SK-N-MC (cell line): ENCODE data around the gene EBNA1BP2.

Source experiments
- EZH2 ChIP-seq: fragments of 200-600 bp; sonication (generic); IDR thresholded peaks from one replicate; pipeline ENCODE4 v1.6.1; 2017; ENCODE audit warnings: antibody characterized with exemption
- POLR2AphosphoS5 ChIP-seq: IDR thresholded peaks from 2 replicates; pipeline ENCODE4 v1.6.1; 2012; ENCODE audit warnings: mild to moderate bottlenecking, low read depth, low read length, borderline replicate concordance

- TF ChIP-seq EZH2 = no peak
- TF ChIP-seq POLR2AphosphoS5 = peak; percentile 91
Measured at GRCh38 chr1:43206600-43207228, 34.6 kb upstream of the EBNA1BP2 start.
